Measurements from ENCODE around the gene ALDH8A1.

GRCh38 chr6:134992155-134992554, 42.3 kb upstream of the ALDH8A1 start:
- TF ChIP-seq CTCF (IDR thresholded peaks at IDR 0.05 in 8 of 11, conservative IDR thresholded peaks at IDR 0.05 in 3 of 11) (no peak), POLR2A (IDR thresholded peaks at IDR 0.05) (no peak)
